Activated CD8-positive, alpha-beta T cell treated with anti-CD3 and anti-CD28 coated beads for 36 hours (primary cell): ENCODE data around the gene NAT16. TPM values are rescaled to one million over a fixed set of nuclear protein-coding genes. Genes with fewer than 3 reads are reported as not detected.

ENCODE experiments used
- ATAC-seq: fragments of 200-7000 bp; cut with Tn5 transposase; one replicate; pipeline ENCODE4 v1.10.0; 2021; ENCODE audit warnings: mild to moderate bottlenecking, moderate library complexity
- CTCF ChIA-PET: fragments of 350-600 bp; sonication (Branson Sonifier 250); formaldehyde crosslinking; loops from one replicate; lab custom pipeline; 2021; ENCODE audit warnings: antibody characterized with exemption; lab: Charles Lee
- POLR2A ChIA-PET: fragments of 350-600 bp; sonication (Branson Sonifier 250); formaldehyde crosslinking; loops from one replicate; lab custom pipeline; 2021; ENCODE audit warnings: antibody characterized with exemption; lab: Charles Lee
- DNase-seq: peaks from one replicate; pipeline ENCODE4 v3.0.0-alpha.2; 2020
- H3K27ac Mint-ChIP-seq: one replicate; pipeline ENCODE4 v1.8.0; 2021; ENCODE audit warnings: mild to moderate bottlenecking, mixed read lengths
- H3K27me3 Mint-ChIP-seq: one replicate; pipeline ENCODE4 v1.8.0; 2021; ENCODE audit warnings: mixed read lengths
- H3K36me3 Mint-ChIP-seq: one replicate; pipeline ENCODE4 v1.8.0; 2021; ENCODE audit warnings: low read depth, mixed read lengths
- H3K4me1 Mint-ChIP-seq: one replicate; pipeline ENCODE4 v1.8.0; 2021; ENCODE audit warnings: low read depth, mixed read lengths
- H3K4me3 Mint-ChIP-seq: one replicate; pipeline ENCODE4 v1.8.0; 2021; ENCODE audit warnings: mild to moderate bottlenecking, moderate library complexity, mixed read lengths
- H3K9me3 Mint-ChIP-seq: one replicate; pipeline ENCODE4 v1.8.0; 2021; ENCODE audit warnings: mixed read lengths
- CTCF ChIP-seq: fragments of 200-600 bp; IDR thresholded peaks from one replicate; pipeline ENCODE4 v1.8.0; 2022; ENCODE audit warnings: antibody characterized with exemption, mild to moderate bottlenecking
- intact Hi-C: fragments of 100-400 bp; cut with micrococcal nuclease; formaldehyde crosslinking; loops from one replicate; pipeline ENCODE4 v1.10.0; 2022
- total RNA-seq, 2 experiments: library from RNA; stranded (reverse); gene quantifications; one replicate each; pipeline ENCODE4 v1.2.3, GENCODE V29; 2021

NAT16 gene
- total RNA-seq, 2 experiments from 2014 or later = not detected

GRCh38 chr7:101159696-101160674 lies 20.1 kb downstream of the NAT16 start:
- peaks cover 16% of the 10 kb centered on the region for H3K4me1 Mint-ChIP-seq
- intact Hi-C loops = no loop called here
- DNase-seq (no peak), ATAC-seq (no peak)
- CTCF ChIA-PET = interaction anchor here (1.7 to 2.1 kb wide), 2 partner anchors 16 kb away, joined by 5 to 7 read pairs; no protein-coding TSS in a partner anchor
- H3K9me3 Mint-ChIP-seq = no peaks in the 10 kb centered on the region
- H3K27ac Mint-ChIP-seq = no peak overlapping the region
- peaks cover 22% of the 10 kb centered on the region for H3K36me3 Mint-ChIP-seq
- H3K27me3 Mint-ChIP-seq = peaks cover 9% of the 10 kb centered on the region
- POLR2A ChIA-PET = no interaction called here
- no peak for TF ChIP-seq CTCF
- no peak overlapping the region for H3K4me3 Mint-ChIP-seq

GRCh38 chr7:101156866-101157589 lies 23.1 kb downstream of the NAT16 start:
- Mint-ChIP-seq H3K9me3 (peaks cover 3% of the 10 kb centered on the region), H3K36me3 (peaks cover 22% of the 10 kb centered on the region), H3K27ac (no peak overlapping the region), H3K27me3 (peaks cover 3% of the 10 kb centered on the region), H3K4me3 (no peak overlapping the region), H3K4me1 (peaks cover 10% of the 10 kb centered on the region)
- no peak for TF ChIP-seq CTCF
- ChIA-PET CTCF (interaction anchor here (0.8 to 4.1 kb wide), 8 partner anchors 11 to 144 kb away, joined by 3 to 23 read pairs (median 5); partner anchors contain the start of gene SERPINE1), POLR2A (interaction anchor here (0.9 to 1.4 kb wide), 2 partner anchors 9 to 14 kb away, joined by 3 to 4 read pairs; partner anchors contain the start of gene VGF)
- intact Hi-C loops = no loop called here
- ATAC-seq (no peak), DNase-seq (no peak)

- no peak for ATAC-seq
- TF ChIP-seq CTCF = no peak
- Mint-ChIP-seq H3K4me1 (peaks cover 10% of the 10 kb centered on the region), H3K27me3 (peaks cover 1% of the 10 kb centered on the region), H3K27ac (no peak overlapping the region), H3K4me3 (no peak overlapping the region), H3K9me3 (peaks cover 3% of the 10 kb centered on the region), H3K36me3 (peaks cover 19% of the 10 kb centered on the region)
- CTCF ChIA-PET = interaction anchor here (1.4 to 4.1 kb wide), 5 partner anchors 12 to 61 kb away, joined by 4 to 23 read pairs (median 18); partner anchors contain the start of genes PLOD3, SERPINE1 and ZNHIT1
- intact Hi-C loops = no loop called here
- POLR2A ChIA-PET = interaction anchor here (0.9 to 1.4 kb wide), 2 partner anchors 10 to 15 kb away, joined by 3 to 4 read pairs; partner anchors contain the start of gene VGF
- DNase-seq = no peak
These were observed 23.8 kb downstream of the NAT16 start for GRCh38 chr7:101156277-101156676.

GRCh38 chr7:101155303-101155702 lies 24.8 kb downstream of the NAT16 start:
- peaks cover 10% of the 10 kb centered on the region for H3K4me1 Mint-ChIP-seq
- peaks cover 3% of the 10 kb centered on the region for H3K9me3 Mint-ChIP-seq
- H3K27me3 Mint-ChIP-seq = peaks cover 3% of the 10 kb centered on the region
- H3K4me3 Mint-ChIP-seq = peak overlapping the region; percentile 80
- no peak overlapping the region for H3K27ac Mint-ChIP-seq
- intact Hi-C loops = no loop called here
- no peak for TF ChIP-seq CTCF
- peaks cover 15% of the 10 kb centered on the region for H3K36me3 Mint-ChIP-seq
- POLR2A ChIA-PET = interaction anchor here (0.7 kb wide), 1 partner anchor 9 kb away, joined by 3 read pairs; no protein-coding TSS in a partner anchor
- no peak for DNase-seq
- ATAC-seq = no peak
- CTCF ChIA-PET = interaction anchor here (0.9 to 4.1 kb wide), 5 partner anchors 11 to 62 kb away, joined by 4 to 18 read pairs (median 7); partner anchors contain the start of genes PLOD3, SERPINE1 and ZNHIT1
